Ovary (tissue), 3 donors: ENCODE data around the gene NLRP3.

Experiments
- EP300 ChIP-seq: sonication (generic); formaldehyde crosslinking; IDR thresholded peaks from one replicate; pipeline ENCODE4 v1.6.1; 2017; ENCODE audit warnings: antibody characterized with exemption
- POLR2A ChIP-seq: fragments of 450-650 bp; IDR thresholded peaks from one replicate; pipeline ENCODE4 v1.6.1; 2017; ENCODE audit warnings: antibody characterized with exemption, mild to moderate bottlenecking, moderate library complexity
- TF ChIP-seq, protein P1 (sequence below), 3 donors: fragments of 450-650 bp in 2 of 3; fragments of 200-600 bp in 1 of 3; IDR thresholded peaks; one replicate each; pipeline versions ENCODE4 v1.5.1 to v1.8.0; 2016 to 2022; ENCODE audit warnings: antibody characterized with exemption in 3 of 3, mild to moderate bottlenecking in 1 of 3
- donor health status: DM: no; HTN: no; CAD: no.

DNA sequence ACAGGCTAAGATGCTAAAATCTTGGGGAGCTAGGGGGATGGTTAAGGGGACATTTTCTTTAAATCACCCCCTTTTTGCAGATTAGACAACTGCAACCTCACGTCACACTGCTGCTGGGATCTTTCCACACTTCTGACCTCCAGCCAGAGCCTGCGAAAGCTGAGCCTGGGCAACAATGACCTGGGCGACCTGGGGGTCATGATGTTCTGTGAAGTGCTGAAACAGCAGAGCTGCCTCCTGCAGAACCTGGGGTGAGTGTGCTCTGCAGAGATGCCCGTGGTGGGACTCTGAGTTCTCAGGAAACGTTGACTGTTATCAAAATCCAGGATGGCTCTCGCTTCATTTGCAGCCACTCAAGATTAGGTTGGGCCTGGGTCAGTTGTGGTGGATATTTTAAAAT, 28.6 kb downstream of the NLRP3 start:
- TF ChIP-seq, protein P1, sequence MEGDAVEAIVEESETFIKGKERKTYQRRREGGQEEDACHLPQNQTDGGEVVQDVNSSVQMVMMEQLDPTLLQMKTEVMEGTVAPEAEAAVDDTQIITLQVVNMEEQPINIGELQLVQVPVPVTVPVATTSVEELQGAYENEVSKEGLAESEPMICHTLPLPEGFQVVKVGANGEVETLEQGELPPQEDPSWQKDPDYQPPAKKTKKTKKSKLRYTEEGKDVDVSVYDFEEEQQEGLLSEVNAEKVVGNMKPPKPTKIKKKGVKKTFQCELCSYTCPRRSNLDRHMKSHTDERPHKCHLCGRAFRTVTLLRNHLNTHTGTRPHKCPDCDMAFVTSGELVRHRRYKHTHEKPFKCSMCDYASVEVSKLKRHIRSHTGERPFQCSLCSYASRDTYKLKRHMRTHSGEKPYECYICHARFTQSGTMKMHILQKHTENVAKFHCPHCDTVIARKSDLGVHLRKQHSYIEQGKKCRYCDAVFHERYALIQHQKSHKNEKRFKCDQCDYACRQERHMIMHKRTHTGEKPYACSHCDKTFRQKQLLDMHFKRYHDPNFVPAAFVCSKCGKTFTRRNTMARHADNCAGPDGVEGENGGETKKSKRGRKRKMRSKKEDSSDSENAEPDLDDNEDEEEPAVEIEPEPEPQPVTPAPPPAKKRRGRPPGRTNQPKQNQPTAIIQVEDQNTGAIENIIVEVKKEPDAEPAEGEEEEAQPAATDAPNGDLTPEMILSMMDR (IDR thresholded peaks at IDR 0.05), result no peak
- TF ChIP-seq EP300 (no peak), POLR2A (no peak)
